ENCODE data around the gene TP53RK.

DNA sequence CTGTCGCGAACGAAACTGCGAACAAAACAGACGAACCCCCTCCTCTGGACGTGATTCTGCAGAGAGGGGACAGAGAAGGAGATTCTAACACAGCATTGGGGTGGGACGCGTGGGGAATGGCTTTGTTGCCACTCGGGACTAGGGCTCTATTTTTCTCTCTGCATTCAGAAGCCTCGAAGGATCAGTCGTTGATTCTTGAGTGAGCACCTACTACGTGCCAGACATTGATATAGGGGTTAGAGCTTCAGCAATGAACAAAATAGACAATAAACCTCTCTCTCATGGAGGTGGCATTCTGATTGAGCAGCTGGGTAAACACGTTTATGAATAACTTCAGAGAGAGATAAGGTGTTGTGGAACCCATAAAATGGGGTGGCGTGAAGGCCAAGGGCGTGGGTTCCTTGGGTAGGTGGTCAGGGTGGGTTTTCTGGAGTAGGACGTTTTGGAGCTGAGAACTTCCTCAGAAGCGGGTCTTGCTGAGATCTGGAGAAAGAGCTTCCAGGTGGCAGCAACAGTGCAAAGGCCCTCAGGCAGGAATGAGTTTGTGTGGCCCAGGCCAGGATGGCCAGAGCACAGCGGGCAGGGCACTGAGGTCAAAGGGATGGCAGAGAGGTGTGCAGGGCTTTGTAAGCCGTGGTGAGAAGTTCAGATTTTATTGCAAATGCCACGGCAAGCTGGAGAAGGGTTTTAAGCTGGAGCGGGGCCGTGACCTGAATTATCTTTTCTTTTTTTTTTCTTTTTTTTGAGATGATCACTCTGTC, 21.1 kb upstream of the TP53RK start:
- TF ChIP-seq POLR2AphosphoS5 (IDR thresholded peaks at IDR 0.05; ENCODE audit: low read depth) (no peak), GABPA (IDR thresholded peaks at IDR 0.05; ENCODE audit: low read depth) (no peak), SPI1 (IDR thresholded peaks at IDR 0.05; ENCODE audit: borderline replicate concordance, low read depth) (no peak)
- TF ChIP-seq, protein P1, sequence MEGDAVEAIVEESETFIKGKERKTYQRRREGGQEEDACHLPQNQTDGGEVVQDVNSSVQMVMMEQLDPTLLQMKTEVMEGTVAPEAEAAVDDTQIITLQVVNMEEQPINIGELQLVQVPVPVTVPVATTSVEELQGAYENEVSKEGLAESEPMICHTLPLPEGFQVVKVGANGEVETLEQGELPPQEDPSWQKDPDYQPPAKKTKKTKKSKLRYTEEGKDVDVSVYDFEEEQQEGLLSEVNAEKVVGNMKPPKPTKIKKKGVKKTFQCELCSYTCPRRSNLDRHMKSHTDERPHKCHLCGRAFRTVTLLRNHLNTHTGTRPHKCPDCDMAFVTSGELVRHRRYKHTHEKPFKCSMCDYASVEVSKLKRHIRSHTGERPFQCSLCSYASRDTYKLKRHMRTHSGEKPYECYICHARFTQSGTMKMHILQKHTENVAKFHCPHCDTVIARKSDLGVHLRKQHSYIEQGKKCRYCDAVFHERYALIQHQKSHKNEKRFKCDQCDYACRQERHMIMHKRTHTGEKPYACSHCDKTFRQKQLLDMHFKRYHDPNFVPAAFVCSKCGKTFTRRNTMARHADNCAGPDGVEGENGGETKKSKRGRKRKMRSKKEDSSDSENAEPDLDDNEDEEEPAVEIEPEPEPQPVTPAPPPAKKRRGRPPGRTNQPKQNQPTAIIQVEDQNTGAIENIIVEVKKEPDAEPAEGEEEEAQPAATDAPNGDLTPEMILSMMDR (IDR thresholded peaks at IDR 0.05; ENCODE audit: insufficient read depth, low read length): no peak
- TF ChIP-seq, protein P2, sequence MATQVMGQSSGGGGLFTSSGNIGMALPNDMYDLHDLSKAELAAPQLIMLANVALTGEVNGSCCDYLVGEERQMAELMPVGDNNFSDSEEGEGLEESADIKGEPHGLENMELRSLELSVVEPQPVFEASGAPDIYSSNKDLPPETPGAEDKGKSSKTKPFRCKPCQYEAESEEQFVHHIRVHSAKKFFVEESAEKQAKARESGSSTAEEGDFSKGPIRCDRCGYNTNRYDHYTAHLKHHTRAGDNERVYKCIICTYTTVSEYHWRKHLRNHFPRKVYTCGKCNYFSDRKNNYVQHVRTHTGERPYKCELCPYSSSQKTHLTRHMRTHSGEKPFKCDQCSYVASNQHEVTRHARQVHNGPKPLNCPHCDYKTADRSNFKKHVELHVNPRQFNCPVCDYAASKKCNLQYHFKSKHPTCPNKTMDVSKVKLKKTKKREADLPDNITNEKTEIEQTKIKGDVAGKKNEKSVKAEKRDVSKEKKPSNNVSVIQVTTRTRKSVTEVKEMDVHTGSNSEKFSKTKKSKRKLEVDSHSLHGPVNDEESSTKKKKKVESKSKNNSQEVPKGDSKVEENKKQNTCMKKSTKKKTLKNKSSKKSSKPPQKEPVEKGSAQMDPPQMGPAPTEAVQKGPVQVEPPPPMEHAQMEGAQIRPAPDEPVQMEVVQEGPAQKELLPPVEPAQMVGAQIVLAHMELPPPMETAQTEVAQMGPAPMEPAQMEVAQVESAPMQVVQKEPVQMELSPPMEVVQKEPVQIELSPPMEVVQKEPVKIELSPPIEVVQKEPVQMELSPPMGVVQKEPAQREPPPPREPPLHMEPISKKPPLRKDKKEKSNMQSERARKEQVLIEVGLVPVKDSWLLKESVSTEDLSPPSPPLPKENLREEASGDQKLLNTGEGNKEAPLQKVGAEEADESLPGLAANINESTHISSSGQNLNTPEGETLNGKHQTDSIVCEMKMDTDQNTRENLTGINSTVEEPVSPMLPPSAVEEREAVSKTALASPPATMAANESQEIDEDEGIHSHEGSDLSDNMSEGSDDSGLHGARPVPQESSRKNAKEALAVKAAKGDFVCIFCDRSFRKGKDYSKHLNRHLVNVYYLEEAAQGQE (IDR thresholded peaks at IDR 0.05; ENCODE audit: insufficient replicate concordance, low read depth): no peak
